HEK293 (cell line): ENCODE results near the gene BIN1.

Source experiments
- CTCF ChIA-PET: fragments of 350-600 bp; formaldehyde crosslinking; extraction: SDS; loops from one replicate; lab custom pipeline; 2021; ENCODE audit warnings: antibody characterized with exemption; lab: Yijun Ruan, JAX
- POLR2A ChIA-PET: fragments of 300-600 bp; formaldehyde crosslinking; extraction: SDS; loops from one replicate; lab custom pipeline; 2020; ENCODE audit warnings: antibody characterized with exemption, inconsistent platforms; lab: Yijun Ruan, JAX
- H3K27ac ChIP-seq: fragments of 200-500 bp; sonication (Bioruptor generic); 2 replicates; pipeline ENCODE4 v1.5.1; 2014; ENCODE audit warnings: low read depth, low read length, control low read depth, inconsistent platforms; ENCODE audit errors: extremely low read depth
- H3K36me3 ChIP-seq, 2 experiments: fragments of 200-500 bp in 1 of 2; sonication (Bioruptor generic) in 1 of 2; 1 replicate in 1 of 2; 2 replicates in 1 of 2; pipeline ENCODE4 v1.5.1; 2014 to 2017; ENCODE audit warnings: inconsistent platforms in 2 of 2, low read length in 2 of 2; ENCODE audit not compliant: control insufficient read depth in 2 of 2, insufficient read depth in 1 of 2
- H3K4me1 ChIP-seq: fragments of 200-500 bp; sonication (Bioruptor generic); 2 replicates; pipeline ENCODE4 v1.5.1; 2014; ENCODE audit warnings: mild to moderate bottlenecking, low read length, inconsistent platforms; ENCODE audit not compliant: control insufficient read depth, insufficient read depth
- H3K4me3 ChIP-seq: 2 replicates; pipeline ENCODE4 v1.5.1; 2011; ENCODE audit warnings: low read depth, mild to moderate bottlenecking, control low read depth, low read length, moderate library complexity
- H3K9me3 ChIP-seq: fragments of 200-500 bp; sonication (Bioruptor generic); 2 replicates; pipeline ENCODE4 v1.5.1; 2014; ENCODE audit warnings: low read depth, low read length, inconsistent platforms; ENCODE audit not compliant: control insufficient read depth, insufficient read depth
- HOXD13 ChIP-seq: sonication (generic); formaldehyde crosslinking; IDR thresholded peaks from 2 replicates; pipeline ENCODE4 v1.8.0; 2022; ENCODE audit warnings: missing genetic modification reagents, borderline replicate concordance
- SP2 ChIP-seq: fragments of 450-650 bp; formaldehyde crosslinking; IDR thresholded peaks from 2 replicates; pipeline ENCODE4 v1.5.1; 2016; ENCODE audit warnings: missing biosample characterization, missing genetic modification characterization
- TCF7L2 ChIP-seq: IDR thresholded peaks from 2 replicates; pipeline ENCODE4 v1.6.1; 2011; ENCODE audit warnings: low read depth, mild to moderate bottlenecking, inconsistent platforms, low read length, moderate library complexity, borderline replicate concordance
- ZBTB1 ChIP-seq: fragments of 450-650 bp; formaldehyde crosslinking; IDR thresholded peaks from 2 replicates; pipeline ENCODE4 v1.5.1; 2016; ENCODE audit warnings: missing biosample characterization, missing genetic modification characterization
- ZBTB20 ChIP-seq: fragments of 450-650 bp; formaldehyde crosslinking; IDR thresholded peaks from 2 replicates; pipeline ENCODE4 v1.5.1; 2016; ENCODE audit warnings: missing biosample characterization, missing genetic modification characterization
- ZNF302 ChIP-seq: fragments of 450-650 bp; formaldehyde crosslinking; IDR thresholded peaks from 2 replicates; pipeline ENCODE4 v1.5.1; 2016; ENCODE audit warnings: missing biosample characterization, missing genetic modification characterization, low read depth
- ZNF350 ChIP-seq: fragments of 450-650 bp; formaldehyde crosslinking; IDR thresholded peaks from 2 replicates; pipeline ENCODE4 v1.5.0; 2017; ENCODE audit warnings: missing biosample characterization, mild to moderate bottlenecking, missing genetic modification characterization
- ZNF530 ChIP-seq: fragments of 450-650 bp; formaldehyde crosslinking; IDR thresholded peaks from 2 replicates; pipeline ENCODE4 v1.5.1; 2016; ENCODE audit warnings: low read depth, missing biosample characterization, missing genetic modification characterization
- ZNF544 ChIP-seq: fragments of 450-650 bp; formaldehyde crosslinking; IDR thresholded peaks from 2 replicates; pipeline ENCODE4 v1.5.0; 2017; ENCODE audit warnings: missing biosample characterization, missing genetic modification characterization
- ZNF561 ChIP-seq: fragments of 450-650 bp; IDR thresholded peaks from 2 replicates; pipeline ENCODE4 v1.5.1; 2018; ENCODE audit warnings: missing biosample characterization, missing genetic modification characterization, borderline replicate concordance
- ZNF621 ChIP-seq: fragments of 450-650 bp; formaldehyde crosslinking; IDR thresholded peaks from 2 replicates; pipeline ENCODE4 v1.5.1; 2017; ENCODE audit warnings: missing biosample characterization, missing genetic modification characterization
- ZNF677 ChIP-seq: fragments of 450-650 bp; IDR thresholded peaks from 2 replicates; pipeline ENCODE4 v1.5.0; 2018; ENCODE audit warnings: missing biosample characterization, mild to moderate bottlenecking, missing genetic modification characterization, moderate library complexity
- ZNF76 ChIP-seq: fragments of 450-650 bp; formaldehyde crosslinking; IDR thresholded peaks from 2 replicates; pipeline ENCODE4; 2016; ENCODE audit warnings: low read depth, missing biosample characterization, missing genetic modification characterization, borderline replicate concordance
- TF ChIP-seq, protein P1 (sequence below): fragments of 450-650 bp; formaldehyde crosslinking; IDR thresholded peaks from 2 replicates; pipeline ENCODE4 v1.5.1; 2016; ENCODE audit warnings: missing biosample characterization, missing genetic modification characterization, borderline replicate concordance
- TF ChIP-seq, protein P2 (sequence below): fragments of 450-650 bp; formaldehyde crosslinking; IDR thresholded peaks from 2 replicates; pipeline ENCODE4 v1.5.1; 2016; ENCODE audit warnings: missing biosample characterization, missing genetic modification characterization, low read depth
- TF ChIP-seq, protein P3 (sequence below): fragments of 450-650 bp; formaldehyde crosslinking; IDR thresholded peaks from 2 replicates; pipeline ENCODE4 v1.5.1; 2016; ENCODE audit warnings: missing biosample characterization, missing genetic modification characterization

Gene BIN1

DNA sequence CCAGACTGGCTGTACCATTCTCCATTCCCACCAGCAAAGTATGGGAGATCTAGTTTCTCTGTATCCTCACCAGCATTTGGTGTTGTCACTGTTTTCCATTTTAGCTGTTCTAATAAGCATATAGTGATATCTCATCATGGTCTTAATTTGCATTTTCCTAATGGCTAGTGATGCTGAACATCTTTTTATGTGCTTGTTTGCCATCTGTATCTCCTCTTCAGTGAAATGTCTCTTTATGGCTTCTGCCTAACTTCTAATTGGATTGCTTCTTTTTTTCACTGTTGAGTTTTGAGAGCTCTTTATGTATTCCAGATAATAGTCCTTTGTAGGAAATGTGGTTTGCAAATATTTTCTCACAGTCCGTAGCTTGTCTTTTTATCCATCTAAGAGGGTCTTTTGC lies 18.9 kb upstream of the BIN1 start:
- TF ChIP-seq ZNF350 (tag by site-specific recombination) (no peak), TCF7L2 (no peak)
- H3K36me3 ChIP-seq: no peaks in the 10 kb centered on the region
- H3K9me3 ChIP-seq: no peaks in the 10 kb centered on the region
- POLR2A ChIA-PET: no interaction called here
- H3K4me3 ChIP-seq: no peak overlapping the region
- CTCF ChIA-PET: interaction anchor here (0.6 to 0.7 kb wide), 2 partner anchors 351 to 766 kb away, joined by 3 read pairs; no protein-coding TSS in a partner anchor
- H3K27ac ChIP-seq: no peak overlapping the region
- H3K4me1 ChIP-seq: no peaks in the 10 kb centered on the region

DNA sequence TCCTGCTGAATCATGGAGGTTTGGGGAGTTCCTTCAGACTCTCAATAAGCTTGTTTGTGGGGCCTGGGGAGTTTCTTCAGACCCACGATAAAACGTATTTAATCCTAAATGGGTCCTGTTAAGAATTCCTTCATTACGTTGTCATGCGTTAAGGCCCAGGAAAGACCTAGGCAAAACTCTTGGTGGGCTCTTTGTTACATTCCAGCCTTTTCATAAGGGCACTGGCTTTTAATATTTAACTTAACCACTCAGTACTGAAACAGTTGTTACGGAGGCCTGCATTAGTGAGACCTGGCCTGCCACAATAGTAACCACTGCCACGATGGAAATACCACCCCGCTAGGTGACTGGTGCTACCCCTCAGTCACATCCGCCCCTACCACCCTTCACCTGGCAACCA lies 17.5 kb upstream of the BIN1 start:
- no peak overlapping the region for H3K4me3 ChIP-seq
- H3K36me3 ChIP-seq: no peaks in the 10 kb centered on the region
- TF ChIP-seq, protein P1, sequence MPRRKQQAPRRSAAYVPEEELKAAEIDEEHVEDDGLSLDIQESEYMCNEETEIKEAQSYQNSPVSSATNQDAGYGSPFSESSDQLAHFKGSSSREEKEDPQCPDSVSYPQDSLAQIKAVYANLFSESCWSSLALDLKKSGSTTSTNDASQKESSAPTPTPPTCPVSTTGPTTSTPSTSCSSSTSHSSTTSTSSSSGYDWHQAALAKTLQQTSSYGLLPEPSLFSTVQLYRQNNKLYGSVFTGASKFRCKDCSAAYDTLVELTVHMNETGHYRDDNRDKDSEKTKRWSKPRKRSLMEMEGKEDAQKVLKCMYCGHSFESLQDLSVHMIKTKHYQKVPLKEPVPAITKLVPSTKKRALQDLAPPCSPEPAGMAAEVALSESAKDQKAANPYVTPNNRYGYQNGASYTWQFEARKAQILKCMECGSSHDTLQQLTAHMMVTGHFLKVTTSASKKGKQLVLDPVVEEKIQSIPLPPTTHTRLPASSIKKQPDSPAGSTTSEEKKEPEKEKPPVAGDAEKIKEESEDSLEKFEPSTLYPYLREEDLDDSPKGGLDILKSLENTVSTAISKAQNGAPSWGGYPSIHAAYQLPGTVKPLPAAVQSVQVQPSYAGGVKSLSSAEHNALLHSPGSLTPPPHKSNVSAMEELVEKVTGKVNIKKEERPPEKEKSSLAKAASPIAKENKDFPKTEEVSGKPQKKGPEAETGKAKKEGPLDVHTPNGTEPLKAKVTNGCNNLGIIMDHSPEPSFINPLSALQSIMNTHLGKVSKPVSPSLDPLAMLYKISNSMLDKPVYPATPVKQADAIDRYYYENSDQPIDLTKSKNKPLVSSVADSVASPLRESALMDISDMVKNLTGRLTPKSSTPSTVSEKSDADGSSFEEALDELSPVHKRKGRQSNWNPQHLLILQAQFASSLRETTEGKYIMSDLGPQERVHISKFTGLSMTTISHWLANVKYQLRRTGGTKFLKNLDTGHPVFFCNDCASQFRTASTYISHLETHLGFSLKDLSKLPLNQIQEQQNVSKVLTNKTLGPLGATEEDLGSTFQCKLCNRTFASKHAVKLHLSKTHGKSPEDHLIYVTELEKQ (tag by site-specific recombination): no peak
- no peak for TF ChIP-seq ZNF677 (tag by site-specific recombination)
- no peak for TF ChIP-seq ZBTB1 (tag by site-specific recombination)
- TF ChIP-seq ZNF544 (tag by site-specific recombination): no peak
- TF ChIP-seq ZBTB20 (tag by site-specific recombination): no peak
- TF ChIP-seq ZNF561 (tag by site-specific recombination): no peak
- TF ChIP-seq, protein P2, sequence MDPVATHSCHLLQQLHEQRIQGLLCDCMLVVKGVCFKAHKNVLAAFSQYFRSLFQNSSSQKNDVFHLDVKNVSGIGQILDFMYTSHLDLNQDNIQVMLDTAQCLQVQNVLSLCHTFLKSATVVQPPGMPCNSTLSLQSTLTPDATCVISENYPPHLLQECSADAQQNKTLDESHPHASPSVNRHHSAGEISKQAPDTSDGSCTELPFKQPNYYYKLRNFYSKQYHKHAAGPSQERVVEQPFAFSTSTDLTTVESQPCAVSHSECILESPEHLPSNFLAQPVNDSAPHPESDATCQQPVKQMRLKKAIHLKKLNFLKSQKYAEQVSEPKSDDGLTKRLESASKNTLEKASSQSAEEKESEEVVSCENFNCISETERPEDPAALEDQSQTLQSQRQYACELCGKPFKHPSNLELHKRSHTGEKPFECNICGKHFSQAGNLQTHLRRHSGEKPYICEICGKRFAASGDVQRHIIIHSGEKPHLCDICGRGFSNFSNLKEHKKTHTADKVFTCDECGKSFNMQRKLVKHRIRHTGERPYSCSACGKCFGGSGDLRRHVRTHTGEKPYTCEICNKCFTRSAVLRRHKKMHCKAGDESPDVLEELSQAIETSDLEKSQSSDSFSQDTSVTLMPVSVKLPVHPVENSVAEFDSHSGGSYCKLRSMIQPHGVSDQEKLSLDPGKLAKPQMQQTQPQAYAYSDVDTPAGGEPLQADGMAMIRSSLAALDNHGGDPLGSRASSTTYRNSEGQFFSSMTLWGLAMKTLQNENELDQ (tag by site-specific recombination): no peak
- TF ChIP-seq ZNF76 (tag by site-specific recombination): no peak
- no peak for TF ChIP-seq ZNF302 (tag by site-specific recombination)
- ChIA-PET POLR2A (no interaction called here), CTCF (interaction anchor here (0.6 kb wide), 1 partner anchor 327 kb away, joined by 6 read pairs; no protein-coding TSS in a partner anchor)
- no peaks in the 10 kb centered on the region for H3K9me3 ChIP-seq
- no peak overlapping the region for H3K27ac ChIP-seq
- H3K4me1 ChIP-seq: no peaks in the 10 kb centered on the region

DNA sequence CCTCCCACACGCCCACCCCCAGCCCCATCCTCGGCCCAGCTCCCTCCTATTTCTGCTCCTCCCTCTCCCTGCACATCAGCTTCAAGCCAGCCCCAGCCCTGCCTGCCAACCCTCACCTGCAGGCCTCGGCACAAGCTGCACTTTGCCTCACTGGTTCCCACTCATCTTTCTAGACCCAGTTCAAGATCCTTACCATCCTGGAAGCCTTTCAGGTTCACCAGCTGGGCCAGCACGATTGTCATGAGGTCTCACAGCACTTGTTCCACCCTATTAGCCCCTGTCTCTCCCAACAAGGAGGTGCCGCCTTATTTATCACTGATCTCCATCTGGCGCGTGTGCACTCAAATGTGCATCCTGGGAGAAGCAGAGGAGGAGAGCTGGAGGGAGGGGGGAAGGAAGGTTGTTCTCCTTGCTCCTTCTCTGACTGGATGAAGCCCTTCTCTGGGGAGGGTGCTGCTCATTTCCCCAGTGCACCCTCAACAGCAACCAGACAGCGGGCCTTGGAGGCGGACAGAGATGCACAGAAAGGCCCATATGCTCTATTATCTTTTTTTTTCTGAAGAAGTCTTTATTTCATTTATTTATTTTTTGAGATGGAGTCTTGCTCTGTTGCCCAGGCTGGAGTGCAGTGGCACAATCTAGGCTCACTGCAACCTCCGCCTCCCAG lies 15.5 kb upstream of the BIN1 start:
- Histone ChIP-seq H3K4me3 (no peak overlapping the region), H3K36me3 (no peaks in the 10 kb centered on the region), H3K4me1 (no peaks in the 10 kb centered on the region)
- POLR2A ChIA-PET: no interaction called here
- TF ChIP-seq, protein P3, sequence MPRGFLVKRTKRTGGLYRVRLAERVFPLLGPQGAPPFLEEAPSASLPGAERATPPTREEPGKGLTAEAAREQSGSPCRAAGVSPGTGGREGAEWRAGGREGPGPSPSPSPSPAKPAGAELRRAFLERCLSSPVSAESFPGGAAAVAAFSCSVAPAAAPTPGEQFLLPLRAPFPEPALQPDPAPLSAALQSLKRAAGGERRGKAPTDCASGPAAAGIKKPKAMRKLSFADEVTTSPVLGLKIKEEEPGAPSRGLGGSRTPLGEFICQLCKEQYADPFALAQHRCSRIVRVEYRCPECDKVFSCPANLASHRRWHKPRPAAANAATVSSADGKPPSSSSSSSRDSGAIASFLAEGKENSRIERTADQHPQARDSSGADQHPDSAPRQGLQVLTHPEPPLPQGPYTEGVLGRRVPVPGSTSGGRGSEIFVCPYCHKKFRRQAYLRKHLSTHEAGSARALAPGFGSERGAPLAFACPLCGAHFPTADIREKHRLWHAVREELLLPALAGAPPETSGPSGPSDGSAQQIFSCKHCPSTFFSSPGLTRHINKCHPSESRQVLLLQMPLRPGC (tag by site-specific recombination): no peak
- TF ChIP-seq ZNF621 (tag by site-specific recombination) (no peak), HOXD13 (CRISPR knock-in tag) (no peak), SP2 (tag by site-specific recombination) (no peak), ZNF530 (tag by site-specific recombination) (no peak)
- TF ChIP-seq, all 188 proteins: peak for 0
- Histone ChIP-seq H3K27ac (no peak overlapping the region), H3K9me3 (no peaks in the 10 kb centered on the region)
- CTCF ChIA-PET: interaction anchor here (1.3 kb wide), 1 partner anchor 8 kb away, joined by 3 read pairs; no protein-coding TSS in a partner anchor
